ENCODE data around the gene NDUFC2.
"Not testable (repeated sequence)": the region's sequence is repeated elsewhere in the genome, so short reads cannot be mapped to it uniquely, and the experiment has no call there.

NDUFC2 gene

GRCh38 chr11:78050964-78051831 is 28.5 kb downstream of the NDUFC2 start:
- DNase-seq: no peak

DNA sequence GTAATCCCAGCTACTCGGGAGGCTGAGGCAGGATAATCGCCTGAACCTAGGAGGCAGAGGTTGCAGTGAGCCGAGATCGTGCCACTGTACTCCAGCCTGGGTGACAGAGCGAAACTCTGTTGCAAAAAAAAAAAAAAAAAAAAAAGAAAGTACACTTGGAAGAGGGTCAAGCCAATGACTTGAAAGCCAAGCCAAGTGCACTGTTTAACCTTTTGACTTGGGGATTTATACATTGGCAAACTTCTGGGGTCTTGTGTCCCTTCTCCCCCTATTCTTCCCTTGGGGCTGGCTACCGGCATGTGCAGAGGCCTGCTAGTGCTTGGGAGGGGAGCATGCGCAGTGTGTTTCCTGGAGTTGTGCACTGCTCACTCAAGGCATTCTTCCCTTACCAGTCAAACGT is 30.3 kb downstream of the NDUFC2 start:
- no peak for DNase-seq

- DNase-seq: no peak
These were observed 31.1 kb downstream of the NDUFC2 start for GRCh38 chr11:78048561-78048960.

DNA sequence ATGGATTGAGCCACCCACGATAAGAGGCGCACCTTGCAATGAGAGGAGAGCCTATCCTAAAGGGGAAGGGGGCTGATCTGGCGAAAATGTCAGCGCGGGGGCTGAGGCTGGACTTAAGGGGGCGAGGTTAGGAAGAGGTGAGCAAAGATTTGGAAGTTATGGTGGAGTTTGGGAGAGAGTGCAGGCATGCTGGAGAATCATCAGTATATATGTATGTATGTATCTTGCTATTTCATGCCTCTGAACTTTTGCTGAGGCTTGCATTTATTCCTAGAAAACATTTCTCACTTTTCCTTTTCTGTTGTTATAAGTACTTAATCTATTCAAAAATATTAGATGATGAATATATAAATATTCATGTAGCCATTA is 33.2 kb downstream of the NDUFC2 start:
- DNase-seq: no peak

GRCh38 chr11:78045851-78046485 is 33.7 kb downstream of the NDUFC2 start:
- DNase-seq: peak; percentile 89

DNA sequence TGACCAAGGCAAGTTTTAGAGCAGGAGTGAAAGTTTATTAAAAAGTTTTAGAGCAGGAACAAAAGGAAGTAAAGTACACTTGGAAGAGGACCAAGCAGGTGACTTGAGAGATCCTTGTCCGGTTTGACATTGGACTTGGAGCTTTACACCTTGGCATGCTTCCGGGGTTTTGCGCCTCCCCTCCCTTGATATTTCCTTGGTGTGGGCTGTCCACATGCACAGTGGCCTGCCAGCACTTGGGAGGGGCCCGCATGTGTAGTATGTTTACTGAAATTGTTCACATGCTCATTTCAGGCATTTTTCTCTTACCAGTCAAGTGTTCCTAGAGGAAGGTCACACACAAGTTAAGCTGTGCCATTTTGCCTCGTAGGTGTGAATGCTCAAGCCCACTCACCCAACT is 35.0 kb downstream of the NDUFC2 start:
- no peak for DNase-seq

GRCh38 chr11:78041843-78042440 is 37.7 kb downstream of the NDUFC2 start:
- no peak for DNase-seq

DNA sequence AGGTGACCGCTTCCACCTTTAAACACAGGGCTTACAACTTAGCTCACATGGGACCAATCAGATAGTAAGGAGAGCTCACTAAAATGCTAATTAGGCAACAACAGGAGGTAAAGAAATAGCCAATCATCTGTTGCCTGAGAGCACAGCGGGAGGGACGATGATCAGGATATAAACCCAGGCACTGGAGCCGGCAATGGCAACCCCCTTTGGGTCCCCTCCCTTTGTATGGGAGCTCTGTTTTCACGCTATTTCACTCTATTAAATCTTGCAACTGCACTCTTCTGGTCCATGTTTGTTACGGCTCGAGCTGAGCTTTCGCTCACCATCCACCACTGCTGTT is 38.3 kb downstream of the NDUFC2 start:
- not testable (repeated sequence) for DNase-seq

GRCh38 chr11:78040691-78041379 is 38.8 kb downstream of the NDUFC2 start:
- peak; percentile 57 for DNase-seq

- peak; percentile 92 for DNase-seq
These were observed 39.6 kb downstream of the NDUFC2 start for GRCh38 chr11:78039919-78040671.

- no peak for DNase-seq
These were observed 40.2 kb downstream of the NDUFC2 start for GRCh38 chr11:78039391-78039918.

DNA sequence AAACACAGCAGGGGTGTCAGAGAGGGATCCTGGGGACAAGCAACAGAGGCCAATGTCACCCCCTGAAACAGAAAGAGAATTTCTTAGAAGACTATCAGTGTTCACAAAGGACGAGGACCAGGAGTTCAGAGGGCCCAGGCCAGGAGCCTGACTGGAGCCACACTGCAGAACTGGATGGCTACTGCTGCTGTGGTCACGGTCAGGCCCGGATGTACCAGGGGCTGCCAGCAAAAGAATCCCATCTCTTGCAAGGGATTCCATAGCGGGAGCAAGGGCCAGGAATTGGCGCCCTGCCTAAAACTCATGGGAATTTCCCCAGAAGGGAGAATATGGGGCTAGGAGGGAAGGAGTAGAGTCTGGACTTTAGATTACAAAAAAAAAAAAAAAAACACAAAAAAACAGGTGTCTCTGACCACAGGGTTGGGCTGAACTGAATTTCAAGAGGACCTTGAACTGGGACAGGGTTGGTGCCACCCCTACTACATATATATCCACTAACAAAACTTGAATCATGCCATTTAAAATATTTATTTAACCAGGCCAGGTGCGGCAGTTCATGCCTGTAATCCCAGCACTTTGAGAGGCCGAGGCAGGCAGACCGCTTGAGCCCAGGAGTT is 40.9 kb downstream of the NDUFC2 start:
- DNase-seq: peak; percentile 50

- no peak for DNase-seq
These were observed 41.6 kb downstream of the NDUFC2 start for GRCh38 chr11:78037825-78038620.

DNA sequence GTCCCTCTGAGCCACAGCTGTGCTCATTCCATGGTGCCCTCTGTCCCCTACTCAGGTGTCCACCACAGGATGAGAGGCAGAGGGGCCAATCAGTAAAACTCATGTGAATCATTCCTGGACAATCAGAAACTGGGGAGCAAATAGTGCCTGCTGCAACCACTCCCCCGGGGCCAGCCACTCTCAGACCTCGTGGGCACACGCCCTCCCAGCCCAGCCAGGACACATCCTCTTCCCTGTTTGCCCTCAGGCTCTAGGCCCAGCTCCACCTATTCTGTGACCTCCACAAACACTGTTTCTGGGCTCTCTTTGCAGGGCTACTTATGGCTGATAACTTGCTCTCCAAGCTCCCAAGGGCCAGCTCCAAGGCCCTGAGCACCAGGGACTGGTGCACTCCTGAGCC is 42.6 kb downstream of the NDUFC2 start:
- no peak for DNase-seq

DNA sequence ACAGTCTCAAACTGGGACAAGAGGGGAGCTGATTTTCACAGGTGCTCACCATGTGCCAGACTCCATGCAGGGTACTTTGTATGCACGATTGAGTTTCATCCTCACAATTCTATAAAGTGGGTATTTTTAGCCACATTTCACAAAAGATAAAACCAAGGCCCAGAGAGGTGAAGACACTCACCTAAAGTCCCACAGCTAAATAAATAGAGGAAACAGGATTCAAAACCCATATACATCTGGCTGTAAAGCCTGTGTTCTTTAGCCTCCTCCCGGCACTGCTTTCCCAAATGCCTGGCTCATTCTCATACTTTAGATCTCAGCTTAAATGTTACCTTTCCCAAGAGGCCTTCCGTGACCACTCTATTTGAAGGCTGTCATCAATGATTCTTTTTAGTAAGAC is 43.3 kb downstream of the NDUFC2 start:
- no peak for DNase-seq

DNA sequence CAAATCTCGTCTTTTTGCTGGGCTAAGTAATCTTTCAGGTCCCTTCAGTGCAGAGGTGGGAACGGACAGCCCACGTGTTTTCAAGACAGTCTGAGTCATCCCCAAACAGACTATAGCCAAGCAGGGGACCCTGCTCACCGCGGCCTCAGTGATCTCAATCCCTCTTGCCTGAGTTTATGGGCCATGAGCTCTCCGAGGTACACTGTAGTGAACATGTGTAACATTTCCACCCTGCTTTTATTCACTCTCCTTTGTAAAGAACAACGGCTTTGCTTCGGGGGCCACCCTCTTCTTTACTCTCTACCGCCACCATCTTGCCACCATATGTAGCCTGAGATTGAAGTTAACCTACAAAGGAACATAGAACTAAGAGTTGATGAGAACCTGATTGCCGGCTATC is 45.0 kb downstream of the NDUFC2 start:
- DNase-seq: no peak

DNA sequence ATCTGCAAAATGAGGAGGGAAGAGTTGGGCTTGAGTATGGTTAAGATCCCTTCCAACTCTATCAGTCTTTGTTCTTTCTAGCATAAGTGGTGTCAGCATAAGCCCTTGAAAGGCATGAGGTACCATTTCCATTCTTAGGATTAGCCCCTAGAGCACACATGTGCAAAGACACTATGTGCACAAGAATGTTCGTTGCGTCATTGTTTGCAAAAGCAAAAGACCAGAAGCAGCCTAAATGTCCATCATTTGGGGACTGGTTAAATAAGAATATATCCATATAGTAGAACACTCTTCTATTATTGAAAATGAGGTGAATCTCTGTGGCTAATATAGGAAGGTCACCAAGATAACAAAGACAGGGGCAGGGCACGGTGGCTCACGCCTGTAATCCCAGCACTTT is 46.6 kb downstream of the NDUFC2 start:
- no peak for DNase-seq

DNA sequence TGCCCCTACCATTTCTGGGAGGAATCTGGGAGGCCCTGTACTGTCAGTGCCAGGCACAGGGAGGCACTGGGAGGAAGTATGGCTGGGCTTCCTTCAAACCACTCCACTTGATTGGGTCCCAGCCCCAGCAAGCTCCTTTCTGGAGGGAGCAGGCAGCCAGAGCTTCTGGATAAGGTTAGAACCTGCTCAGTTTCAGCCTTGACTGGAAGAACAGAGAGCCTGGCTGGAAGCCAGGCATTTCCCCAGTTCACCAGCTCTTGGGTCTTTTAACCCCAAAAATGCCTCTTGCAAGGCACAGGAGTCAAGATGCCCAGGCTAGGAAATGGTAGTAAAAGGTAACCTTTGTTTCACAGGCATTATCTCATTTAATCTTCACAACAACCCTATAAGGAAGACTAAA is 47.6 kb downstream of the NDUFC2 start:
- DNase-seq: no peak

GRCh38 chr11:78031629-78032028 is 48.0 kb downstream of the NDUFC2 start:
- peak; percentile 37 for DNase-seq

DNA sequence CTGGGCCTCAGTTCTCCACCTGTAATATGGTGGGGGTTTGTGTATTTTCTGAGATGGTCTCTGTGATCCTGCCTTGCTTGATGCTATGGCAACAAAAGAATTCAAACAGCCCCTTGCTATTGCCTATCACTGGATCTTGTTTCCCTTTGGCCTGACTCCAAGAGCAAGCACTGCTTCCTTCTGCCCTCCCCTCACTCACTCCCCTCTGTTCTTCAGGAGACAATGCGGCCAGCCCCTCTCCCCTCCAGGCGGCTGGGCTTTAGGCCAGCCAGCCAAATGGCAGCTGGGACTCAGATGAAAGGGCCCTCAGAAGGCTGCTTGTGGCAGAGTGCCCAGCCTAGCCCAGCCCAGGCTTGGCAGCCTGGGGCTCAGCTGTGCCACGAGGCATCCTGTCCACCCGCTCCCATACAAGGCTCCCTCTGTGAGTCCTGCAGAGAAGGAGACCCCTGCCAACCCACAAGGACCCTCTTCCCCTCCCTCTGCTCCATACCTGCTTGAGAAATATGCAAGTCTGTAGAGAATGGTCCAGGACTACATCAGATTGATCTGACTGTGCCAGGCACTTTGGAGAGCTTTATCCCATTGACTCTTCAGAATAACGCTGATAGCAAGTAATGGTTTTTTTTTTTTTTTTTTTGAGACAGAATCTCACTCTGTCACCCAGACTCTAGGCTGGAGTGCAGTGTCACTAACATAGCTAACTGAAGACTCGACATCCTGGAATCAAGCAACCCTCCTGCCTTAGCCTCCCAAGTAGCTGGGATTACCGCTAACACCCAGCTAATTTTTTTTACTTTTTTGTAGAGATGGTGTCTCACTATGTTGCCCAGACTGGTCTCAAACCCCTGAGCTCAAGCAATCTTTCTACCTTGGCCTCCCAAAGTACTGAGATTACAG is 49.0 kb downstream of the NDUFC2 start:
- DNase-seq: peak; percentile 93

Measured in DMS53 (cell line).